AG04449 (cell line): ENCODE results near the gene SHH.

Source experiments
- CTCF ChIA-PET: fragments of 350-600 bp; formaldehyde crosslinking; extraction: SDS; loops from one replicate; lab custom pipeline; 2021; ENCODE audit warnings: antibody characterized with exemption; lab: Yijun Ruan, JAX
- POLR2A ChIA-PET: fragments of 400-600, 350-600 bp; formaldehyde crosslinking; extraction: SDS; loops from one replicate; lab custom pipeline; 2020; ENCODE audit warnings: antibody characterized with exemption, inconsistent platforms; lab: Yijun Ruan, JAX
- DNase-seq: peaks from one replicate; pipeline ENCODE4 v3.0.0-alpha.2; 2010; ENCODE audit warnings: low read depth, low spot score
- H3K4me3 ChIP-seq: 2 replicates; pipeline ENCODE4 v1.5.1; 2011; ENCODE audit warnings: low read depth, mild to moderate bottlenecking, control low read depth, low read length
- TF ChIP-seq, protein P1 (sequence below): IDR thresholded peaks from one replicate; pipeline ENCODE4 v1.5.1; 2011; ENCODE audit warnings: mild to moderate bottlenecking, moderate library complexity, low read length, control low read depth, inconsistent platforms; ENCODE audit not compliant: insufficient read depth; ENCODE audit errors: missing control alignments

SHH gene

GRCh38 chr7:155755026-155755425, 57.2 kb downstream of the SHH start:
- DNase-seq = no peak
- no peak overlapping the region for H3K4me3 ChIP-seq
- TF ChIP-seq, protein P1, sequence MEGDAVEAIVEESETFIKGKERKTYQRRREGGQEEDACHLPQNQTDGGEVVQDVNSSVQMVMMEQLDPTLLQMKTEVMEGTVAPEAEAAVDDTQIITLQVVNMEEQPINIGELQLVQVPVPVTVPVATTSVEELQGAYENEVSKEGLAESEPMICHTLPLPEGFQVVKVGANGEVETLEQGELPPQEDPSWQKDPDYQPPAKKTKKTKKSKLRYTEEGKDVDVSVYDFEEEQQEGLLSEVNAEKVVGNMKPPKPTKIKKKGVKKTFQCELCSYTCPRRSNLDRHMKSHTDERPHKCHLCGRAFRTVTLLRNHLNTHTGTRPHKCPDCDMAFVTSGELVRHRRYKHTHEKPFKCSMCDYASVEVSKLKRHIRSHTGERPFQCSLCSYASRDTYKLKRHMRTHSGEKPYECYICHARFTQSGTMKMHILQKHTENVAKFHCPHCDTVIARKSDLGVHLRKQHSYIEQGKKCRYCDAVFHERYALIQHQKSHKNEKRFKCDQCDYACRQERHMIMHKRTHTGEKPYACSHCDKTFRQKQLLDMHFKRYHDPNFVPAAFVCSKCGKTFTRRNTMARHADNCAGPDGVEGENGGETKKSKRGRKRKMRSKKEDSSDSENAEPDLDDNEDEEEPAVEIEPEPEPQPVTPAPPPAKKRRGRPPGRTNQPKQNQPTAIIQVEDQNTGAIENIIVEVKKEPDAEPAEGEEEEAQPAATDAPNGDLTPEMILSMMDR = no peak
- POLR2A ChIA-PET = no interaction called here
- CTCF ChIA-PET = interaction anchor here (0.9 to 26.1 kb wide), 3 partner anchors 9 to 157 kb away, joined by 3 to 410 read pairs (median 4); no protein-coding TSS in a partner anchor

DNA sequence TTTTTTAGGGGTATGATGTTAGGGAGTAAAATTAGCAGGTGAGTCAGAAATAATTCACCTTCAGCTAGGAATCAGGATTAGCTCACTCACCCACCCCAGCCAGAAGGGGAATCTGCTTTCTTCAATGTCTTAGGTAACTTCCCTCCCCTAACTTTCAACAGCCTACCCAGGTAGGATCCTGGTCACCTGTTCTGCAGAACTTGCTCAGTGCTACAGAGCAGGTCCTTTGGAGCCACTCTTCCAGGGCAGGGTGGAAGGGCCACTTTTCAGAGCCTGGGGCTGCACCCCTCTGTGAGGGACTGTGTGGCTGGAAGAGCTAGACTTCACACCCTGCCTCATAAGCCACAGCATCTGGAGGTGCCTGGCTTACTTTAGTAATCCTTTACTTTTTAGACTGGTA, 58.1 kb downstream of the SHH start:
- TF ChIP-seq, protein P1 = no peak
- CTCF ChIA-PET = interaction anchor here (0.9 to 26.1 kb wide), 3 partner anchors 10 to 156 kb away, joined by 3 to 410 read pairs (median 4); no protein-coding TSS in a partner anchor
- POLR2A ChIA-PET = interaction anchor here (1.0 kb wide), 1 partner anchor 110 kb away, joined by 3 read pairs; no protein-coding TSS in a partner anchor
- no peak overlapping the region for H3K4me3 ChIP-seq
- DNase-seq = no peak

DNA sequence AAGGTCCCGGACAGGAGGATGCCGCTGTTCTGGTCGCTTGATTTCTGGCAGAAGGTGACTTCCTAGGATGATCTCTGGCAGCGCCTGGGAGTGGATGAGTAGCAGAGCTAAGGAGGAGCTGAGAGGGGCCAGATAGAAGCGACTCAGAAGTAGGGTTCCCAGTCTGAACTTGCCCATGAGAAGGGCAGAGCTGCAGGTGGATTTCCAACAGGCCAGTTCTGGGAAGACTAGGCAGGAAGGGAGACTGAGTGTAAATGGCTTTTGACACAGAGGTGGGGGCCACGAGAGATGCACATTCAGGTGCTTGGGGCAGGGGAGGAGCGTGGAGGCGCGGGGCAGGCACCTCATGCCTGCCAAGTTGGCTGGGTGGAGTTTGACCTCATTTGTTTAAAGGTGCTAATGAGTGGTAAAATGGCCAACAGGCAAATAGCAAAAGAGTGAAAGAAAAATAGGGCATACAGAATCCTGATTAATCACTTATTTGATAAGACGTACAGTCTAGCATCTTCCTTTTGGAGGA, 58.8 kb downstream of the SHH start:
- DNase-seq = no peak
- H3K4me3 ChIP-seq = no peak overlapping the region
- ChIA-PET POLR2A (interaction anchor here (1.0 kb wide), 1 partner anchor 109 kb away, joined by 3 read pairs; no protein-coding TSS in a partner anchor), CTCF (interaction anchor here (1.6 to 26.1 kb wide), 2 partner anchors 11 to 155 kb away, joined by 3 to 410 read pairs; no protein-coding TSS in a partner anchor)
- TF ChIP-seq, protein P1 = no peak

DNA sequence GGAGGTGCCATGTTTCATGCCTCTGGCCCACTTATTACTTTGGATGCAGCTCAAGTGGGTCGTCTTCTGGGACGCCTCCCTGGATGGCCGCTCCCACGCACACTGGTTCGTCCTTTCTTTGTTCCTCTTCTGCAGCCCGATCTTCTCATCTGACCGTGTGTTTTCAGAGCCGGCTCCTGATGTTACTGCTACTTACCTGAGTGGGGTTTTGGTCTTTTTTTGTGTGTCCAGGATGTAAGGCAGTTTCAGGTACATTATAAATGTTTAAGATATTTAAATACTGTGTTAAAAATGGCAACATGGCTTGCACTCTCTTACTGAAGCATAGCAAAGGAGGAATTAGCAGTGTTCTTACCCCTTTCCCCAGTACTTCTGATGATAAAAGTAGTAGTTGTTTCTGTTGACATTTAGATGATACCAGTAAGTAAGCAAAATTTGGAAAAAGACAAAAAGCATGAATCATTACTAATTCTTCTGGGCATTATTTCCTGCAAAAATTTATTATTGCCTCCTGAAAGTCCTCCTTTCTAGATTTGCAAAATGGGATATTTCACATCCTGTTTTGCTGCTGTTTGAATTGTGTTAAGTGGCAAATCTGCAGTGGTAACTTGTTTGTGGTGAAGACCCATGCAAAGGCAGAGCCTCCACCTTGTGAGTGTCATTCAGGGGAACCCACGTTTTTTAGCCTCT, 59.4 kb downstream of the SHH start:
- CTCF ChIA-PET = interaction anchor here (0.7 to 26.1 kb wide), 3 partner anchors 9 to 155 kb away, joined by 3 to 410 read pairs (median 14); no protein-coding TSS in a partner anchor
- DNase-seq = no peak
- TF ChIP-seq, protein P1 = no peak
- POLR2A ChIA-PET = no interaction called here
- H3K4me3 ChIP-seq = no peak overlapping the region

DNA sequence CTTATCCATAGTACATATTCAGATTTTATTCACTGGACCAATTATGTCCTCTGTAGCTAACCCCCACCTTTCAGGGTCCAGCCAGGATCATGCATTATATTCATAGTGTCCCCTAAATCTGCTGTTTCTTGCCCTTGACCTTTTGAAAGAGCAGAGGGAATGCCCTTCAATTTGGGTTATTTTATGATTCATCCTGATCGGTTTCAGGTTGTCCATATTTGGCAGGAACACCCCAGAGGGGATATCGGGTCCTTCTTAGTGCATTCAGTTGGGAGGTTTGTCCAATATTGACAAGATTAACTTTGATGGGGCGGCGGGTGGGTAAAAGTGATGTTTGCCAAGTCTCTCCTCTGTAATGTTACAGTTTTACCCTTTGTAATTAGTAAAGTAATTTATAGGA, 60.9 kb downstream of the SHH start:
- no peak for DNase-seq
- POLR2A ChIA-PET = no interaction called here
- H3K4me3 ChIP-seq = no peak overlapping the region
- TF ChIP-seq, protein P1 = no peak
- CTCF ChIA-PET = interaction anchor here (2.8 to 26.1 kb wide), 2 partner anchors 16 to 153 kb away, joined by 14 to 410 read pairs; no protein-coding TSS in a partner anchor
